GM23248 (cell line): Measurements from ENCODE around the gene FUBP3.

ENCODE experiments used
- EZH2 ChIP-seq: fragments of 200-600 bp; sonication (generic); IDR thresholded peaks from 2 replicates; pipeline ENCODE4 v1.6.1; 2018; ENCODE audit warnings: antibody characterized with exemption, mild to moderate bottlenecking; ENCODE audit not compliant: insufficient read depth, poor library complexity, severe bottlenecking
- EZH2phosphoT487 ChIP-seq: fragments of 200-600 bp; sonication (generic); IDR thresholded peaks from 2 replicates; pipeline ENCODE4 v1.6.1; 2018; ENCODE audit warnings: antibody characterized with exemption, moderate library complexity, mild to moderate bottlenecking, low read depth; ENCODE audit not compliant: insufficient read depth

- TF ChIP-seq EZH2, result no peak
- TF ChIP-seq EZH2phosphoT487, result no peak
Measured at GRCh38 chr9:130681769-130682420, 102.5 kb downstream of the FUBP3 start.
